ENCODE measurements around the gene LIPC. TPM values are rescaled to one million over a fixed set of nuclear protein-coding genes. Genes with fewer than 3 reads are reported as not detected.
A peak's percentile ranks its signal among the peaks of the same experiment; 100 is the strongest.

LIPC gene
- total and polyA plus RNA-seq, 9 of the 15 experiments (the other 6 are each of a cell fraction or from before 2014, with no cell fraction given) = 0.07 to 0.41 (median 0.11) TPM; not detected in 2

DNA sequence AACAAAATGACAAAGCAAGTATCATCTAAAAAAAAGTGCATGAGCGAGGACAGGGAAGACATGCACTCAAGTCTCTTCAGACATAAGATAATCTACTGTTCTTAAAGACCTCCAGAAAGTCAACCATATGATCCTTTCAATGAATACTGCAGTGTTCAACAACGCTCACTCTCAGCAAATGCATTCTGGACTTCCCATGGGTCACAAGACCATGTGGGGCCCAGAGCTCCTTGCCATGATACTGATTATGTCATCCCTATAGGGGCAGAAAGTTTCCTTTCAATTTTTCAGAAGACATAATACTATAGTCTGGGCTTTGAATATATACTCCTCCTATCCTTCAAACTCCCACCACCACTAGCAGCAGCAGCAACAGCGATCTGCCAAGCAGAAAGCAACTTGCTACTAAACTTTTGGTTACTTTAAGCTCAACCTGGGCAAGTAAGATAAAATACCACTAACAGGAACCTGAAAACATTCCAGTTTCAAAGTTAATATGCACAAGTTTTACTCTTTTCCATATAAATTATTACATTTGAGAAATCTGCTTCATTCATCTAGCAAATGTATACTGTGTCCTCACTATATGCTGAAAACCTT lies 174.2 kb downstream of the LIPC start:
- H3K27ac ChIP-seq (ENCODE audit: extremely low read depth, low read depth, low read length) = peak overlapping the region; percentile 29; the same call in 1 of the 3 replicates
- WGBS (ENCODE audit: insufficient coverage, low coverage, missing lambda C conversion rate) = 66% methylated on average over 3 of the region's 3 CpGs
- no peaks in the 10 kb centered on the region; the same call in 2 of the 3 replicates for H3K79me2 ChIP-seq (ENCODE audit: control insufficient read depth, insufficient read depth, low read length)
- H3K9ac ChIP-seq (ENCODE audit: insufficient read depth in 1 of 2, low read depth in 2 of 2, low read length in 2 of 2) = no peak overlapping the region
- DNase-seq (ENCODE audit: extremely low read depth in 1 of 4, low spot score in 3 of 4) (no peak), FAIRE-seq (no peak), ATAC-seq (no peak)
- no peaks in the 10 kb centered on the region for H3K4me1 ChIP-seq (replicated peaks in 1 of 2; ENCODE audit: control insufficient read depth in 2 of 2, insufficient read depth in 2 of 2, low read length in 2 of 2)
- no peaks in the 10 kb centered on the region for H4K20me1 ChIP-seq (replicated peaks; ENCODE audit: control insufficient read depth, insufficient read depth, low read length)
- no peak overlapping the region for H3K4me2 ChIP-seq (ENCODE audit: insufficient read depth, low read length)
- in situ Hi-C loops (cut with MboI) (no loop called here), intact Hi-C loops (cut with micrococcal nuclease) (no loop called here)
- CTCF ChIA-PET (ENCODE audit: low intra/inter-chr PET ratio) = no interaction called here
- POLR2A ChIA-PET = no interaction called here
- H3K4me3 ChIP-seq = no peak overlapping the region
- H3K9me3 ChIP-seq (replicated peaks; ENCODE audit: control insufficient read depth, insufficient read depth, low read depth, low read length) = no peaks in the 10 kb centered on the region
- no TSS peak for BruUV-seq (replicated peaks)
- no peak overlapping the region for H2AFZ ChIP-seq (ENCODE audit: low read depth, low read length)
- peaks cover 45% of the 10 kb centered on the region for H3K36me3 ChIP-seq (ENCODE audit: control insufficient read depth, insufficient read depth, low read length)
- no peaks in the 10 kb centered on the region for H3K27me3 ChIP-seq (ENCODE audit: control insufficient read depth in 2 of 2, insufficient read depth in 2 of 2, low read length in 2 of 2)
- H3K9me1 ChIP-seq (ENCODE audit: control insufficient read depth, insufficient read depth, low read length) = no peaks in the 10 kb centered on the region
- TF ChIP-seq POLR2A (conservative IDR thresholded peaks at IDR 0.05) (no peak), TBP (optimal IDR thresholded peaks at IDR 0.05; ENCODE audit: low read depth, low read length) (no peak), SP1 (CRISPR knock-in tag; IDR thresholded peaks at IDR 0.05) (no peak), POLR3A (IDR thresholded peaks at IDR 0.05; ENCODE audit: borderline replicate concordance, extremely low read depth, insufficient read depth, insufficient read length) (no peak), U2AF1 (optimal IDR thresholded peaks at IDR 0.05; ENCODE audit: low read depth, low read length) (no peak), ZNF197 (CRISPR knock-in tag; IDR thresholded peaks at IDR 0.05; ENCODE audit: low read depth) (no peak), STAG1 (CRISPR knock-in tag; IDR thresholded peaks at IDR 0.05; ENCODE audit: borderline replicate concordance) (no peak), DACH1 (IDR thresholded peaks at IDR 0.05; ENCODE audit: partially characterized antibody) (no peak), FOSL1 (tag; conservative IDR thresholded peaks at IDR 0.05) (no peak), GABPB1 (CRISPR knock-in tag; IDR thresholded peaks at IDR 0.05) (no peak), ZNF780A (CRISPR knock-in tag; IDR thresholded peaks at IDR 0.05) (no peak), XRCC4 (IDR thresholded peaks at IDR 0.05; ENCODE audit: extremely low read depth, insufficient read depth, insufficient read length) (no peak), PPARD (CRISPR knock-in tag; IDR thresholded peaks at IDR 0.05) (no peak)
- TF ChIP-seq, protein P1, sequence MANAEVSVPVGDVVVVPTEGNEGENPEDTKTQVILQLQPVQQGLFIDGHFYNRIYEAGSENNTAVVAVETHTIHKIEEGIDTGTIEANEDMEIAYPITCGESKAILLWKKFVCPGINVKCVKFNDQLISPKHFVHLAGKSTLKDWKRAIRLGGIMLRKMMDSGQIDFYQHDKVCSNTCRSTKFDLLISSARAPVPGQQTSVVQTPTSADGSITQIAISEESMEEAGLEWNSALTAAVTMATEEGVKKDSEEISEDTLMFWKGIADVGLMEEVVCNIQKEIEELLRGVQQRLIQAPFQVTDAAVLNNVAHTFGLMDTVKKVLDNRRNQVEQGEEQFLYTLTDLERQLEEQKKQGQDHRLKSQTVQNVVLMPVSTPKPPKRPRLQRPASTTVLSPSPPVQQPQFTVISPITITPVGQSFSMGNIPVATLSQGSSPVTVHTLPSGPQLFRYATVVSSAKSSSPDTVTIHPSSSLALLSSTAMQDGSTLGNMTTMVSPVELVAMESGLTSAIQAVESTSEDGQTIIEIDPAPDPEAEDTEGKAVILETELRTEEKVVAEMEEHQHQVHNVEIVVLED (CRISPR knock-in tag; IDR thresholded peaks at IDR 0.05) = no peak
- TF ChIP-seq, protein P2, sequence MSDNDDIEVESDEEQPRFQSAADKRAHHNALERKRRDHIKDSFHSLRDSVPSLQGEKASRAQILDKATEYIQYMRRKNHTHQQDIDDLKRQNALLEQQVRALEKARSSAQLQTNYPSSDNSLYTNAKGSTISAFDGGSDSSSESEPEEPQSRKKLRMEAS (CRISPR knock-in tag; IDR thresholded peaks at IDR 0.05) = no peak
- TF ChIP-seq, protein P3, sequence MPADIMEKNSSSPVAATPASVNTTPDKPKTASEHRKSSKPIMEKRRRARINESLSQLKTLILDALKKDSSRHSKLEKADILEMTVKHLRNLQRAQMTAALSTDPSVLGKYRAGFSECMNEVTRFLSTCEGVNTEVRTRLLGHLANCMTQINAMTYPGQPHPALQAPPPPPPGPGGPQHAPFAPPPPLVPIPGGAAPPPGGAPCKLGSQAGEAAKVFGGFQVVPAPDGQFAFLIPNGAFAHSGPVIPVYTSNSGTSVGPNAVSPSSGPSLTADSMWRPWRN (IDR thresholded peaks at IDR 0.05; ENCODE audit: low read depth) = no peak
- TF ChIP-seq, protein P4, sequence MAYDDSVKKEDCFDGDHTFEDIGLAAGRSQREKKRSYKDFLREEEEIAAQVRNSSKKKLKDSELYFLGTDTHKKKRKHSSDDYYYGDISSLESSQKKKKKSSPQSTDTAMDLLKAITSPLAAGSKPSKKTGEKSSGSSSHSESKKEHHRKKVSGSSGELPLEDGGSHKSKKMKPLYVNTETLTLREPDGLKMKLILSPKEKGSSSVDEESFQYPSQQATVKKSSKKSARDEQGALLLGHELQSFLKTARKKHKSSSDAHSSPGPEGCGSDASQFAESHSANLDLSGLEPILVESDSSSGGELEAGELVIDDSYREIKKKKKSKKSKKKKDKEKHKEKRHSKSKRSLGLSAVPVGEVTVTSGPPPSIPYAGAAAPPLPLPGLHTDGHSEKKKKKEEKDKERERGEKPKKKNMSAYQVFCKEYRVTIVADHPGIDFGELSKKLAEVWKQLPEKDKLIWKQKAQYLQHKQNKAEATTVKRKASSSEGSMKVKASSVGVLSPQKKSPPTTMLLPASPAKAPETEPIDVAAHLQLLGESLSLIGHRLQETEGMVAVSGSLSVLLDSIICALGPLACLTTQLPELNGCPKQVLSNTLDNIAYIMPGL (CRISPR knock-in tag; IDR thresholded peaks at IDR 0.05) = no peak
- TF ChIP-seq, protein P5, sequence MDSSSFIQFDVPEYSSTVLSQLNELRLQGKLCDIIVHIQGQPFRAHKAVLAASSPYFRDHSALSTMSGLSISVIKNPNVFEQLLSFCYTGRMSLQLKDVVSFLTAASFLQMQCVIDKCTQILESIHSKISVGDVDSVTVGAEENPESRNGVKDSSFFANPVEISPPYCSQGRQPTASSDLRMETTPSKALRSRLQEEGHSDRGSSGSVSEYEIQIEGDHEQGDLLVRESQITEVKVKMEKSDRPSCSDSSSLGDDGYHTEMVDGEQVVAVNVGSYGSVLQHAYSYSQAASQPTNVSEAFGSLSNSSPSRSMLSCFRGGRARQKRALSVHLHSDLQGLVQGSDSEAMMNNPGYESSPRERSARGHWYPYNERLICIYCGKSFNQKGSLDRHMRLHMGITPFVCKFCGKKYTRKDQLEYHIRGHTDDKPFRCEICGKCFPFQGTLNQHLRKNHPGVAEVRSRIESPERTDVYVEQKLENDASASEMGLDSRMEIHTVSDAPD (CRISPR knock-in tag; IDR thresholded peaks at IDR 0.05) = no peak
